Inflammatory macrophage treated with lipopolysaccharide for 1 hour (primary cell): ENCODE measurements around the gene TRDMT1.
A peak's percentile ranks its signal among the peaks of the same experiment; 100 is the strongest.

Source experiments
- DNase-seq, 2 donors: peaks; one replicate each; pipeline ENCODE4 v3.0.0-alpha.2; 2020 to 2022

The TRDMT1 gene, protein sequence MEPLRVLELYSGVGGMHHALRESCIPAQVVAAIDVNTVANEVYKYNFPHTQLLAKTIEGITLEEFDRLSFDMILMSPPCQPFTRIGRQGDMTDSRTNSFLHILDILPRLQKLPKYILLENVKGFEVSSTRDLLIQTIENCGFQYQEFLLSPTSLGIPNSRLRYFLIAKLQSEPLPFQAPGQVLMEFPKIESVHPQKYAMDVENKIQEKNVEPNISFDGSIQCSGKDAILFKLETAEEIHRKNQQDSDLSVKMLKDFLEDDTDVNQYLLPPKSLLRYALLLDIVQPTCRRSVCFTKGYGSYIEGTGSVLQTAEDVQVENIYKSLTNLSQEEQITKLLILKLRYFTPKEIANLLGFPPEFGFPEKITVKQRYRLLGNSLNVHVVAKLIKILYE

DNA sequence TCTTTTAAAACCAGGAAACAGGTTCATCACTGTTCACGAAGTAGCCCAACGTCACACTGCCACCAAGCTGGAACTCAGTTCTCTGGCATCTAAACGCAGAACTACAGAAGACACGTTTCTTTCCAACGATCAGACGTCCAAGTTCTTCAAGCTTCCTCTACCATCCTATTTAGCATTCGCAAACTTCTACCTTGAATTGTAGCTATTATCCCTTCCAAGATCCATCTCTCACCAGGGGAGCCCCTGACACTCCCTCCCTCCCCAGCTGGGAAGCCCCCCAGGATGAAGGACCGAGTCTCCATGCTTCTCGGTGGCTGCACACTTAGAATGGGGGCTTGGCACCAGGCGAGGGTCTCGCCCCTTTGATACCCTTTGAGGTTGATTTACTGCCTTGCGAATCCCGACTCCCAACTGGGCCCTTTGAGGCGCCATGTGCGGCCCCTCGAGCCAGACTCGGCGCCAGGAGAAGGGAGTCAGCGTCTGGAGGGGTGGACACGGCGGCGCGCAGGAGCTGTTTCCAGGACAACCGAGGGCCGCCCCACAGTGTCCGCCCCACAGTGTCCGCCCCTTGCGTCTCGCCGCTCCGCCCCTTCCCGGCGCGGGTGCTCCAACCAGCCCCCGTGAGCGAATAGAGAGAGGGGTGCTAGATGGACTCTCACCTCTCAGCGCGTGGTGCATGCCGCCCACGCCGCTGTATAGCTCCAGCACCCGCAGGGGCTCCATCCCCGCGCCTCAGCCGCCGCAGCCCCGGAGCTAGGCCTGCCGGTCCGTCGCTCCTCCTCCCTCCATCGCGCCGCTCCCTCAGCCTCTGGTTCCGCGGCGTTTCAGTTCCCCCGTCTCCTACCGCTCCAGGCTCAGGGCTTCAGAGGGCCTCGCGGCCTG lies at the start of gene TRDMT1:
Gene TRDMT1 (minus strand): TSS at position 761 of the 882 bp plus-strand sequence. CDS start 38 bp downstream, at position 723.
- DNase-seq = peak; percentile 83 to 85

DNA sequence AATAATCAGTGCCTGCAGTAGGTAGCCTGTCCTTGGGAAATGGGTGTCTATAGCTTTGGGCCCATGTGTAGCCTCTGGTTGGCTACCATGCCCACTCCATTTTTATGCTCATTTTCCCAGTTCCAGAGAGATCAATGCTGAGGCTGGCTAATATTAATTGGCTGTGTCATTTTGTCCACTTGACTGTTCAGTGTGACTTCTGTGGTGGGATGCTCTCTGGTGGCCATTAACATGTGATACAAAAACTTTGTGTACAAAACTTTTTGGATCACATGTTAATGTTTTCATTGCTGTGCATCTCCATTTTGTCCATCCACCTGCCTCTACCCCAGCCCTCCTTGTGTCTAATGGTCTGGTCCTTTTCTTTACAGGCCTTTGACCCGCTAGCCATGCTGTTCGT lies 49.3 kb upstream of the TRDMT1 start:
- no peak for DNase-seq

DNA sequence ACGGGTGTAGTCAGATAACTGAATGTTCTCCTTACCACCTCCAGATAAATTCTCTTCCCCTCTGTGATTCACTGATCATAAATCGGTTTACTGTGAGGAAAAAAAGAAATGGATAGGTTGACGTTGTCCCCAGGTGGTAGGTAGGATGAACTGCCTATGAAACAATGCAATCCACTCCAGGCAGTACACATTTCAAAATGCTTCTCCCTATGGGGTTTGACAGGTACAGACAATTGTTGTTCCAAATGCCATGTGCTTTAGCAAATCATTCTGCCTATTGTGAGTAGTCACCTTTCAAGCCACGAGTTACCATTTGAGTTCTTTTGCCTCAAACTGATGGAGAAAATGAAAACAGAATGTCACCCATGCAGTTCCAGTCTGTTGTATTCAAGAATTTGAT lies 48.3 kb upstream of the TRDMT1 start:
- DNase-seq = no peak

DNA sequence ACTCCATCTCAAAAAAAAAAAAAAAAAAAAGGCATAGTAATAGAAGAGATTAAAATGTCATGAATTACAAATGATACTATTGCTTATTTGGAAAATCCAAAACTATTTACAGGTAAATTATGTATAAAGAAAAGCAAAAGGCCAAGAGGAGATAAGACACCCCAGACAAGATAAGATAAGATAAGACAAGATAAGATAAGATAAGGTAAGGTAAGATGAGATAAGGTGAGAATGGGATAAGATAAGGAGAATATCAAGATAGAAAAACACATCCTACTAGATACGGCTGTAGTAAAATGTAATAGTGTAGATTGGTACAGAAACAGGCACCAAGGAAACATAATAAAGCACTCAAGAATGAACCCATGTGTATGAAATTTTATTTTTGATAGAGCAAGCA lies 47.5 kb upstream of the TRDMT1 start:
- DNase-seq = no peak

DNA sequence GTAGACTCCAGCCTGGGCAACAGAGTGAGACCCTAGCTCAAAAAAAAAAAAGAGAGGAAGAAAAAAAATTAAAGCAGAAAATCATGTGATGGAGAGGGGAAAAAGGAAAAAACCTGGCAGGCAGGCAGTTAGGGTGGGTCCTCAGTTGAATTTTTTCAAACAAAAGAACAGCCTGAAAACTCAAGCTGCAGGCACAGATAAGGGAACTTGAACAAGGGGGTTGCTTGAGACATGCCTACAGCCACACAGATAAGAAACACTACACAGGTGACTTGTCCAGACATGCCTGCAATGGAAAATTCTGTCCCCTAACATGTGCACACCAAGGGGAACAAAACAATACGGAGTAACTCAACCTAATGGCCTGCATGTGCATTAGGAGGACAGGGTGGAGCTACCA lies 45.7 kb upstream of the TRDMT1 start:
- DNase-seq = no peak

DNA sequence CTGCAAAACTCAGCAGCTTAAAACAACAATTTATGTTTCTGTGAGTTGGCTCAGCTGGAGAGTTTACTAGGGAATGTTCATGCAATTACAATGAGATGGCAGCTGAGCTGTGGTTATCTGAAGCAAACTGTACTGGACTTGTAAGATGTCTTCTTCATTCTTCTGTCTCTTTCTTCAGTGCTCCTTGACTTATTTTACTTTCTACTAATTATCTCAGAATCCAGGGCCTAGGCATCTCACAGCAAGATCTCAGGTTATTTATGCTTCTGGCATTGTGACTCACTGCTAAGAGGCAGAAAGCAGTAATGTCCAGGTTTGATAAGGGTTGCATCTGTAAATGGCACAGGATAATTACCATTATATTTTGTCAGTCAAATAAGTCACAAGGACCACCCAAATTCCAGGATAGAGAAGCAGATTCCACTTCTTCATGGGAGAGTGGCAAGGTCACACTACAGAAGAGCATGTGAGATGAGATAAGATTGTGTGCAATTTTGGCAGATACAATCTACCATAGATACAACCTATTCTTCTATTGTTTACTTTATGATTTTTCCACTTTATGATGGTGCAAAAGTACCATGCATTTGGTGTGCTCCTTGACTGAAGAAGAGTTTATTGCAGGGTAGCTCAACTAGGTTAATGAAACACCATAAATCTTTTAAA lies 43.4 kb upstream of the TRDMT1 start:
- DNase-seq = no peak

DNA sequence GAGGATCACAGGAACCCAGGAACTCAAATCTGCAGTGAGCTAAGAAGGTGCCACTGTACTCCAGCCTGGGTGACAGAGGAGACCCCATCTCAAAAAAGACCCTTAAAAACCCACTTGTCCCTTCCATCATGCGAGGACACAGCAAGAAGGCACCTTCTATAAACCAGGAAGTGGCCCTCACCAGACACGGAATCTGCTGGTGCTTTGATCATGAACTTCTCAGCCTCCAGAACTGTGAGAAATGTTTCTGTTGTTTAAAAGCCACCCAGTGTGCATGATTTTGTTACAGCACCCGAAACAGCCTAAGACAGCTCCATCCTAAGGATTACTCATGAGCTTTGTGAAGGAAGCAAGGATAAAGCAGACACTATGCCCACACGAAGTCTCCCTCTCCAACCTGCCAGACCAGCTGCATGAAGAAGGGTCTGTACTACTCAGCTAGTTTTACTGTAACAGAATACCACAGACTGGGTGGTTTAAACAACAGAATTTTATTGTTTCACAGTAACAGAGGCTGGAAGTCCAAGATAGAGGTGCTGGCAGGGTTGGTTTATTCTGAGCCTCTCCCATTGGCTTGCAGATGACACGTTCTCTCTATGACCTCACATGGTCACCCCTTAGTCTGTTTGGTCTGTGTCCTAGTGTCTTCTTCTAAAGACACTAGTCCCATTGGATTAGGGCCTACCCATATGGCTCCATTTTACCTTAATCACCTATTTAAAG lies 40.3 kb upstream of the TRDMT1 start:
- no peak for DNase-seq

DNA sequence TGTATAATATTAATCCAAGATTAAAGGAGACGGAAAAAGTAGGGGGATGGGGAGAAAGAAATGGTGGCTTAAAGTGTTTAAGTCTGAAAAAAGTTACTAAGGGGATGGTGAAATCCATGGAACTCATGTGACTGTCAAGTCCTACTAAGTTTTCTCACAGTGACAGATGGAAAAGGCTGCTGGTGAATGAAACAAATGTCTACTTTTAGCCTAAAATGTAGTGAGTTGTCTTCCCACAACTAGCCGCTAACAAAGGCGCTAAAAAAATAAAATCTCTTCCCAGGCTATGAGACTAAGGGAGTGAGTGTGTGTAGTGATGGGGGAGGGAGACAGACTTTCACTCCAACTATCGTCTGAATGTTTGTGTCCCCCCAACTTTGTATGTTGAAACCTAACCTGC lies 39.1 kb upstream of the TRDMT1 start:
- peak; percentile 61 to 69 for DNase-seq

DNA sequence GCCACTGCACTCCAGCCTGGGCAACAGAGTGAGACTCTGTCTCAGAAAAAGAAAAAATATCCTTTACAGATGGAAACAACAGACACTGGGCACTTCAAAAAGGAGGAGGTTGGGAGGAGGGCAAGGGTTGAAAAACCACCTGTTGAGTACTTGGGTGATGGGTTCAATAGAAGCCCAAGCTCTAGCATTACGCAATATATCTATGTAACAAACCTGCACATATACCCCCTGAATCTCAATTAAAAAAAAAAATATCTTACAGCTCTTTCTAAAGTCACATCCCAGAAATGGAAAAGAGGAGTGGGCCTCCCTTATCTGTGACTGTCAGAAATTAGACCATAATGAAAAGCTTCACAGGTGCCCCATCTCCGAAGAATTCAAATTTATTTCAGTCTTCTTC lies 38.6 kb upstream of the TRDMT1 start:
- peak; percentile 51 to 53 for DNase-seq

DNA sequence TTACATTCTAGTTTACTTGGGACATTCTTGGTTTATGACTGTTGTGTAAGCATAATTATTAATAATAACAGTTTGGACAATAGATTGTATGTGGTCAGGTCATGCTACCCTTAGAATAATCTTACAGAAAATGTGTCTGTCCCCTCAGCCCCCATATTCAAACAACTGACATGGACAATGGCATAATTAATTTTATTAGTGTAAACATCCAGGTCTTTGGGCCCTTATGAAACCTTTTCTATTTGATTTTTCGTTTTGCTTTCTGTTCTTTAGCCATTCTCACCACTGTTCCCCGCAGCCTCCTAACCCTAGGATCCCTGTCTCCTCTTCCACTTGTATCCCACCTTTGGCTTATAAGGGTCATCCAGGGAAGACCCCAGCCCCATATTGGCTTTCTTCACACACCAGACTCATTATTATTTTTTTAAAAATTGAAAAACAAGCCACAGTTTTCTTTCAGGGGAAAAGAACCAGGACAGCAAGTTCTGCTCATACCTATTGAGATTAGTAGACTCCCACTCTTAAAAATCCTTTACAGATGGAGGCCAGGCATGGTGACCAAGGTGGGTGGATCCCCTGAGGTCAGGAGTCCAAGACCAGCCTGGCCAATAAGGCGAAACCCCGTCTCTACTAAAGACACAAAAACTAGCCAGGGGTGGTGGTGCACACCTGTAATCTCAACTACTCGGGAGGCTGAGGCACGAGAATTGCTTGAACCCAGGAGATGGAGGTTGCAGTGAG lies 38.0 kb upstream of the TRDMT1 start:
- DNase-seq = peak; percentile 74 to 79

DNA sequence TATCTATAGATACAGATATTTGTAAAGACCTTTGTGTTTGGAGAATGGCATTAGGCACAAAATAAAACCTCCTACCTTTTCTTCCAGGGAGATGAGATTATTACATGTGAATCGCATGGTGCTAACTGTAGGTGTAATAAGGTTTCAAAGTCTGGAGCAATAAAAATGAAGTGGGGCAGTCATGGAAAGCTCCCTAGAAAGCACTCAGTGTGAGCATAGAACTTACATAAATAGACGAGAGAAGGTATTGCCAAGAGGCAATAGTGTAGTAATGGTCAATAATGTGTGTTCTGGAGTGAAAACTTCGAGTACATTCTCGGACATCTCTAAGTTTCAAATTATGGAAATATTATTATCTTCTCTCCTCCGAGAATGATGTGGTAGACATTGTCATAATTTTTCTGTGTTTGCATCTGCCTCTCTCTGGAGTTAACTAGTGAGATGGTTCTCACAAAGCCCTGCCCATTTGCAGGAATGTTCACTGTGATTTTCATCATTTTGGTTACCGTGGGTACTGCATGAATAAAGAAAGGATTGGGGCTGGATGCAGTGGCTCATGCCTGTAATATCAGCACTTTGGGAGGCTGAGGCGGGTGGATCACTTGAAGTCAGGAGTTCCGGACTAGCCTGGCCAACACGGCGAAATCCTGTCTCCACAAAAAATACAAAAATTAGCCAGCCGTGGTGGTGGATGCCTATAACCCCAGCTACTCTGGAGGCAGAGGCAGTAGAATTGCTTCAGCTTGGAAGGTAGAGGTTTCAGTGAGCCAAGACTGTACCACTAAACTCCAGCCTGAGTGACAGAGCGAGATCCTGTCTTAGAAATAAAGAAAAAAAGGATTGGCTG lies 37.2 kb upstream of the TRDMT1 start:
- peak; percentile 89 to 95 for DNase-seq

DNA sequence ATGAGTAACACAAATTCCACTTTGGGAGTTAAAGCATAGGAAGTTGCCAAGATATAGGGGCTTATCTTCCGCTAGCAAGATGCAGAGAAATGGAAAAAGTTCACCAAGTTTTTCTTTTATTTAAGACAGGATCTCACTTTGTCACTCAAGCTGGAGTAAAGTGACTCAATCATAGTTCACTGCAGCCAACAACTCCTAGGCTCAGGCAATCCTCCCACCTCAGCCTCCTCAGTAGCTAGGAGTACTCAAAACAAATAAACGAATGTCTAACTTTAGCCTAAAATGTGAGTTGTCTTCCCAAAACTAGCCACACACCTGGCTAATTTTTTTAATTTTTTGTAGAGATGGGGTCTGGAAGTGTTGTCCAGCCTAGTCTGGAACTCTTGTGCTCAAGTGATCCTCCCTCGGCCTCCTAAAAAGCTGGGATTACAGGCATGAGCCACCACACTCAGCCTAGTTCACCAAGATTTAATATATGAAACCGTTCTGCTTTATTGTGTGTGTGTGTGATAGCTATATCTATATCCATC lies 36.5 kb upstream of the TRDMT1 start:
- DNase-seq = no peak

DNA sequence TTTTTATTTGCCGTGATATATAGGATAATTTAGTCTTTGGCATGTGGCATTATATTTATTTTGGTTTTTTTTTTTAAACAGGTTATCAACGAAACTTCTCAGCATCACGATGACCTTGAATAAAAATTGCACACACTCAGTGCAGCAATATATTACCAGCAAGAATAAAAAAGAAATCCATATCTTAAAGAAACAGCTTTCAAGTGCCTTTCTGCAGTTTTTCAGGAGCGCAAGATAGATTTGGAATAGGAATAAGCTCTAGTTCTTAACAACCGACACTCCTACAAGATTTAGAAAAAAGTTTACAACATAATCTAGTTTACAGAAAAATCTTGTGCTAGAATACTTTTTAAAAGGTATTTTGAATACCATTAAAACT lies 35.7 kb upstream of the TRDMT1 start:
- peak in 1 of 2 donors; percentile 36 for DNase-seq

DNA sequence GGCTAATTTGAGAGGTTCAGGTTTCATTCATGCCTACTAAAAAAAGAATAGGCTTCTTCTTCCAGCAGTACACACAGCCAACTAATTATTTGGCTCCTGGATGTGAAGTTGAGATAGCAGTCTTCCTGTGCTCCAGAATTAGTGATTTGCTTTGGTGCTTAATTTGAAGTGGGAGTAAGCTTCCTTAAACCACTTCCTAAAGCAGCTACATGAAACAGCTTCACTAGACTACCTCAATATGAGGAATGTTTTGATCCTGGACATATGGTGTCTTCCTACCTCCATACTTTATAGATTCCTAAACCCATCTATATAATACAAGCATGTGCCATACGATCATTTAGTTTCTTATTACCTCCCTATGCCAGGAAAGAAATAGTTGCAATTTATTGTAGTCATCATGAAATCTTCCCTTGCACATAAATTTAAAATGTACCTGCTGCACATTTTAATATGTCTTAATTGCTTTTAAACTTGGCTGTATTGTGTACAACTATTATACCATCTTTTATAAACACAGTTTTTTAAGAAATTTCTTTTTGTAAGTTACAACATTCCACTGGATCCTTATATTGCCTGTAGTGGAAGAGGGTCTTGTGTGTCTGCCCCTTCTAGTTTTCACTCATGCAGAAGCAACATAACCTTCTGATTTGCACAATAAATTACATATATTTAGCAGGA lies 35.1 kb upstream of the TRDMT1 start:
- peak; percentile 34 to 56 for DNase-seq

DNA sequence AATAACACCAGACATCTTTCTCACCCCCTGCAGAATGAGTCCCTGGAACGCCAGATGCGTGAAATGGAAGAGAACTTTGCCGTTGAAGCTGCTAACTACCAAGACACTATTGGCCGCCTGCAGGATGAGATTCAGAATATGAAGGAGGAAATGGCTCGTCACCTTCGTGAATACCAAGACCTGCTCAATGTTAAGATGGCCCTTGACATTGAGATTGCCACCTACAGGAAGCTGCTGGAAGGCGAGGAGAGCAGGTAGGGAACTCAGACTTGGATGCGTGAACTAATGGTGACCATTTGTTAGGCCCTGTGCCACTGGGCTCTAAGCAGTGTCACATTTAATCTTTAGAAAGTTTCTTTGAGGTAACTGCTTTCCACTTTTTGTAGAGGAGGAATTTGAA lies 33.7 kb upstream of the TRDMT1 start:
- peak; percentile 14 to 55 for DNase-seq

DNA sequence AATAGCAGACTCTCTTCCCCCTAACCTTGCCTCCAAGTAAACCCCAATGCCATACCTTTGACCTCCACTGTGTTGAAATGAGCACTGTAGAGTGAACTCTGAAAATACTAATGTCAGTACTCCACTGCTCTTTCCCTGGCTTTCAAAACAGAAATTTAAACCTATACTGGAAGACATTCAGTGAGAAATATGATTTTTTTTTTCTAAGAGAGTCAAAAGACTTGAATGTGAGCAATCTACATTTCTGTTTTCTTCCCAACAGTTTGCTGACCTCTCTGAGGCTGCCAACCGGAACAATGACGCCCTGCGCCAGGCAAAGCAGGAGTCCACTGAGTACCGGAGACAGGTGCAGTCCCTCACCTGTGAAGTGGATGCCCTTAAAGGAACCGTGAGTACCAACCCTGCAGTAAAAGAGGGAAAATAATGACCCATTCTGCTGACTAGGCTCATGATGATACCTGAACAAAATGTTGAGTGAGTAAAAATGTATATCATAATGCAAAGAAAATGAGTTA lies 33.0 kb upstream of the TRDMT1 start:
- peak in 1 of 2 donors; percentile 37 for DNase-seq

DNA sequence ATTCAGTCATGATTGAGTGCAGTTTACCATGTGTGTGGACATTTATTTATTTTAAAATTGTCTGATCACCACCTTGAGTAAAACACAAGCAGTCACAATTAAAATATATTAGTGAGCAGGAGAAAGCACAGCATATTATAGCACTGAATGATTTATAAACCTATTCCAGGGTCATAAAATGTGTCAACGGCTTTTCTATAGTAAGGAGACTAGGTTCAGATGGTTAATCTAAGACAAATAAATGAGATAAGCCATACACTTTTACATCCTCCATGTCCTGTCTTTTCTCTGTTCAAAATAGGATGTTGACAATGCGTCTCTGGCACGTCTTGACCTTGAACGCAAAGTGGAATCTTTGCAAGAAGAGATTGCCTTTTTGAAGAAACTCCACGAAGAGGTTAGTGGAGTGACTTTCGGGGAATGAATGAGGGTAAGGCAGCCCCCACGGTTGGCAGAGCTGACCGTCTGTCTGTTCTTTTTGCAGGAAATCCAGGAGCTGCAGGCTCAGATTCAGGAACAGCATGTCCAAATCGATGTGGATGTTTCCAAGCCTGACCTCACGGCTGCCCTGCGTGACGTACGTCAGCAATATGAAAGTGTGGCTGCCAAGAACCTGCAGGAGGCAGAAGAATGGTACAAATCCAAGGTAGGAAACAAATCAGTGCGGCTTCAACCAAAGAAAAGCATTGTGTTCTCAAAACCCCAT lies 32.0 kb upstream of the TRDMT1 start:
- peak; percentile 42 to 67 for DNase-seq

DNA sequence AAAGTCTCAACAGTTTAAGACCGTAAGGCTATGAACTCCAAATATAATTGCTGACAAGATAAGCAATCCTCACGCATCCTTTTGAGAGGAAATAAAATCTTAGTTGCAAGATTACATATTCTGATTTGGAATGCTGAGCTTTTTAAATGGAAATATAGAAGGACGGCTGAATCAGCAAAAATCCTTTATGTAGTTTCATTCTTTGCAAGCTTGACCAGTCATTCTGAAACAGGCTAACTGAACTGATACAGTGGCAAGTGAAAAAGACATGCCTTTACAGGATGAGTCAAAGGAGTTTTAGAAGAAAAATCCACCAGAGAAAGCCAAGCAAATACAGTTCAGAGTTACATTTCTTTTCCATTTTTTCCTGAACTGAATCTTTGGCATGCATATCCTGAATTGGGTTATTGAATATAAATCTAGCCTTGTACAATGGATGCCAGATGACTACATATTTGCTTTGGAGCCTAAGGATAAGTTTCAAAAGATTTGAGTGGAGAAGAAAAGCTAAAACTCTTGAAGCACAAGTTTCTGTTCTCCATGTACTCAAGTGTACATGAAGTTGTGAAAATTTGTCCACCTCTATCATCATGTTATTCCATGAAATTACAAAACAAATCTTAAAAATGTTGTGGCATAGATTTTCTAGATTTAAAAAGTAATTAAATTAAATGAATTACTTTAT lies 30.9 kb upstream of the TRDMT1 start:
- peak; percentile 39 to 70 for DNase-seq

DNA sequence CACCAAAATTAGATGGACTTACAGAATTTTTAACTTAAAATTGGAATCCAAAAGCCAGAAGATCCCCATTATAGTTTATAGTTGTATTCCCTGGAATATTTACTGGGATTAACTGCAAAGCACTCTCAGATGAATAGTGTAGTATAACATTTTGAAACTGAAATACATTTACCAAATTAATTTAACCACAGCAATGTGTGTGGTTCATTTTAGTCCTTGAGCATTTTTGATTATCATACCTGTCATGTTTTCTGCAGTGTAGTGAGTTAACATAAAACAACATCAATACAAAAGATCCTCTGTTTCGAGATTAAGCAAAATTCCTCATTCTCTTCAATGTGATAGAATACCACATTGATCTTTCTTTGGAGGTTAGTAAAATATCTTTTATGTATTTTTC lies 30.3 kb upstream of the TRDMT1 start:
- no peak for DNase-seq
